GM12874 (cell line): ENCODE results near the gene MICA.

Experiments
- CTCF ChIP-seq: IDR thresholded peaks from 2 replicates; pipeline ENCODE4 v1.5.1; 2011; ENCODE audit warnings: low read depth, mild to moderate bottlenecking, control low read depth, low read length, moderate library complexity; ENCODE audit not compliant: insufficient read depth

The MICA gene

GRCh38 chr6:31420546-31420945, 17.2 kb downstream of the MICA start:
- TF ChIP-seq CTCF, result no peak

- no peak for TF ChIP-seq CTCF
These were observed 19.2 kb downstream of the MICA start for GRCh38 chr6:31422587-31422986.

- TF ChIP-seq CTCF, result no peak
These were observed 20.2 kb downstream of the MICA start for GRCh38 chr6:31423550-31423949.

- no peak for TF ChIP-seq CTCF
These were observed 23.3 kb downstream of the MICA start for GRCh38 chr6:31426395-31427354.

- TF ChIP-seq CTCF, result no peak
These were observed 27.1 kb downstream of the MICA start for GRCh38 chr6:31430449-31430848.

- no peak for TF ChIP-seq CTCF
These were observed 34.8 kb downstream of the MICA start for GRCh38 chr6:31438222-31438621.

- no peak for TF ChIP-seq CTCF
These were observed 35.3 kb downstream of the MICA start for GRCh38 chr6:31438677-31439076.
